Neural cell (in vitro differentiated cells): Measurements from ENCODE around the gene NRP1. TPM values are rescaled to one million over a fixed set of nuclear protein-coding genes. Genes with fewer than 3 reads are reported as not detected.

ENCODE experiments used
- H2AFZ ChIP-seq: fragments of 200-600, 300-800 bp; sonication (generic), shearing (Covaris generic); 2 replicates; pipeline ENCODE4 v1.6.0; 2014; ENCODE audit warnings: low read depth, mild to moderate bottlenecking, antibody characterized with exemption, low read length, moderate library complexity
- H3F3A ChIP-seq: fragments of 200-600 bp; shearing (Covaris generic); 2 replicates; pipeline ENCODE4 v1.6.1; 2016; ENCODE audit warnings: mild to moderate bottlenecking, moderate library complexity, mixed read lengths, antibody characterized with exemption, low read length; ENCODE audit not compliant: insufficient read depth, poor library complexity, severe bottlenecking
- H3K27ac ChIP-seq: fragments of 200-600, 300-800 bp; sonication (generic), shearing (Covaris generic); 2 replicates; pipeline ENCODE4 v1.5.1; 2014; ENCODE audit warnings: mild to moderate bottlenecking, low read length, moderate library complexity
- H3K27me3 ChIP-seq: fragments of 300-800, 200-600 bp; sonication (generic), shearing (Covaris generic); 2 replicates; pipeline ENCODE4 v1.6.0; 2014; ENCODE audit warnings: mild to moderate bottlenecking, low read depth, low read length, moderate library complexity; ENCODE audit not compliant: insufficient read depth
- H3K36me3 ChIP-seq: fragments of 300-800, 200-600 bp; sonication (generic), shearing (Covaris generic); 2 replicates; pipeline ENCODE4 v1.5.1; 2014; ENCODE audit warnings: mild to moderate bottlenecking, antibody characterized with exemption, low read length, moderate library complexity; ENCODE audit not compliant: insufficient read depth
- H3K4me2 ChIP-seq: fragments of 300-800, 200-600 bp; sonication (generic), shearing (Covaris generic); 2 replicates; pipeline ENCODE4 v1.6.0; 2014; ENCODE audit warnings: mild to moderate bottlenecking, low read length
- H3K4me3 ChIP-seq: fragments of 300-800, 200-600 bp; sonication (generic), shearing (Covaris generic); 2 replicates; pipeline ENCODE4 v1.5.1; 2014; ENCODE audit warnings: mild to moderate bottlenecking, low read length, moderate library complexity
- H3K79me2 ChIP-seq: fragments of 200-600 bp; shearing (Covaris generic); replicated peaks from 2 replicates; pipeline ENCODE4 v1.6.0; 2014; ENCODE audit warnings: mild to moderate bottlenecking, low read length, moderate library complexity; ENCODE audit not compliant: insufficient read depth
- H3K9ac ChIP-seq: fragments of 300-800, 200-600 bp; sonication (generic), shearing (Covaris generic); 2 replicates; pipeline ENCODE4 v1.6.1; 2016; ENCODE audit warnings: mild to moderate bottlenecking, low read length, mixed read lengths
- H3K9me2 ChIP-seq: fragments of 200-600 bp; shearing (Covaris generic); 2 replicates; pipeline ENCODE4 v1.6.1; 2016; ENCODE audit warnings: mild to moderate bottlenecking, low read length, mixed read lengths; ENCODE audit not compliant: insufficient read depth
- H3K9me3 ChIP-seq: fragments of 200-600, 300-800 bp; sonication (generic), shearing (Covaris generic); 2 replicates; pipeline ENCODE4 v1.6.1; 2016; ENCODE audit warnings: mild to moderate bottlenecking, mixed run types, low read length, moderate library complexity, mixed read lengths
- H4K20me1 ChIP-seq: fragments of 200-600 bp; shearing (Covaris generic); 2 replicates; pipeline ENCODE4 v1.6.1; 2016; ENCODE audit warnings: mild to moderate bottlenecking, mixed run types; ENCODE audit not compliant: insufficient read depth
- CTCF ChIP-seq: fragments of 450-650 bp; IDR thresholded peaks from 2 replicates; pipeline ENCODE4 v1.5.1; 2014; ENCODE audit warnings: antibody characterized with exemption, mild to moderate bottlenecking, moderate library complexity; ENCODE audit not compliant: poor library complexity, severe bottlenecking
- EP300 ChIP-seq: fragments of 450-650 bp; conservative IDR thresholded peaks from 2 replicates; pipeline ENCODE4 v1.6.1; 2014; ENCODE audit warnings: antibody characterized with exemption, mild to moderate bottlenecking, moderate library complexity; ENCODE audit not compliant: poor library complexity, severe bottlenecking
- EZH2 ChIP-seq: fragments of 200-600, 300-800 bp; shearing (Covaris generic), sonication (generic); IDR thresholded peaks from 2 replicates; pipeline ENCODE4 v1.6.1; 2014; ENCODE audit warnings: antibody characterized with exemption, low read length, borderline replicate concordance, mild to moderate bottlenecking; ENCODE audit not compliant: insufficient read depth, poor library complexity, severe bottlenecking
- MXI1 ChIP-seq: fragments of 450-650 bp; conservative IDR thresholded peaks from 2 replicates; pipeline ENCODE4 v1.6.1; 2014; ENCODE audit warnings: antibody characterized with exemption, mild to moderate bottlenecking; ENCODE audit not compliant: poor library complexity, severe bottlenecking
- POLR2AphosphoS5 ChIP-seq: IDR thresholded peaks from 2 replicates; pipeline ENCODE4 v1.6.1; 2012
- RAD21 ChIP-seq: fragments of 450-650 bp; conservative IDR thresholded peaks from 2 replicates; pipeline ENCODE4 v1.6.1; 2014; ENCODE audit warnings: antibody characterized with exemption, mild to moderate bottlenecking, moderate library complexity
- REST ChIP-seq: IDR thresholded peaks from 2 replicates; pipeline ENCODE4 v1.6.1; 2012; ENCODE audit warnings: borderline replicate concordance
- SMC3 ChIP-seq: fragments of 450-650 bp; conservative IDR thresholded peaks from 2 replicates; pipeline ENCODE4 v1.6.1; 2014; ENCODE audit warnings: antibody characterized with exemption, mild to moderate bottlenecking, moderate library complexity; ENCODE audit not compliant: poor library complexity
- TAF1 ChIP-seq: IDR thresholded peaks from 2 replicates; pipeline ENCODE4 v1.6.1; 2012; ENCODE audit warnings: low read depth
- polyA plus RNA-seq: library from polyadenylated mRNA; depleted of rRNA; stranded (reverse); fragments of >200 nt; gene quantifications from 2 replicates; pipeline ENCODE4 v1.2.3, GENCODE V29; 2014

NRP1 gene
- polyA plus RNA-seq, 1 donor from 2014 or later, result 23.2 TPM

- H4K20me1 ChIP-seq, result no peaks in the 10 kb centered on the region
- H3K9ac ChIP-seq, result no peak overlapping the region
- H3K27me3 ChIP-seq, result no peaks in the 10 kb centered on the region
- no peaks in the 10 kb centered on the region for H3K36me3 ChIP-seq
- no peak overlapping the region for H3K4me2 ChIP-seq
- TF ChIP-seq SMC3 (no peak), REST (no peak), EP300 (no peak), RAD21 (no peak), EZH2 (no peak), MXI1 (no peak), CTCF (no peak), TAF1 (no peak), POLR2AphosphoS5 (no peak)
- no peaks in the 10 kb centered on the region for H3K9me2 ChIP-seq
- no peaks in the 10 kb centered on the region for H3K79me2 ChIP-seq
- no peak overlapping the region for H2AFZ ChIP-seq
- H3F3A ChIP-seq, result no peaks in the 10 kb centered on the region
- H3K4me3 ChIP-seq, result no peak overlapping the region
- no peaks in the 10 kb centered on the region for H3K9me3 ChIP-seq
- no peak overlapping the region for H3K27ac ChIP-seq
These were observed 180.5 kb downstream of the NRP1 start for GRCh38 chr10:33153968-33154327.

GRCh38 chr10:33153251-33153967 is 181.1 kb downstream of the NRP1 start:
- no peak overlapping the region for H2AFZ ChIP-seq
- H3K9me3 ChIP-seq, result no peaks in the 10 kb centered on the region
- H3K4me3 ChIP-seq, result no peak overlapping the region
- no peak overlapping the region for H3K27ac ChIP-seq
- H4K20me1 ChIP-seq, result no peaks in the 10 kb centered on the region
- TF ChIP-seq EZH2, result no peak
- no peak for TF ChIP-seq CTCF
- TF ChIP-seq REST, result no peak
- no peak for TF ChIP-seq MXI1
- no peak for TF ChIP-seq POLR2AphosphoS5
- no peak for TF ChIP-seq RAD21
- TF ChIP-seq TAF1, result no peak
- TF ChIP-seq EP300, result no peak
- no peaks in the 10 kb centered on the region for H3K27me3 ChIP-seq
- no peaks in the 10 kb centered on the region for H3K79me2 ChIP-seq
- no peaks in the 10 kb centered on the region for H3K36me3 ChIP-seq
- H3F3A ChIP-seq, result no peaks in the 10 kb centered on the region
- no peak overlapping the region for H3K9ac ChIP-seq
- H3K4me2 ChIP-seq, result no peak overlapping the region
- no peaks in the 10 kb centered on the region for H3K9me2 ChIP-seq
